MCF 10A (cell line): ENCODE data around the gene IMMP2L. TPM values are rescaled to one million over a fixed set of nuclear protein-coding genes. Genes with fewer than 3 reads are reported as not detected.

ENCODE experiments used
- BruUV-seq: library from RNA; stranded (reverse); fragments of 400-500 nt; replicated peaks from 2 replicates; lab custom pipeline; 2021; lab: Mats Ljungman, UMichigan
- CTCF ChIA-PET: fragments of 300-600 bp; sonication (Branson Sonifier 250); formaldehyde crosslinking; extraction: SDS; loops from one replicate; lab custom pipeline; 2021; ENCODE audit warnings: antibody characterized with exemption, inconsistent platforms; lab: Yijun Ruan, JAX
- POLR2A ChIA-PET: fragments of 300-600, 350-650 bp; sonication (Branson Sonifier 250); formaldehyde crosslinking; extraction: SDS; loops from one replicate; lab custom pipeline; 2020; ENCODE audit warnings: antibody characterized with exemption, inconsistent platforms; lab: Yijun Ruan, JAX
- DNase-seq: peaks from one replicate; pipeline ENCODE4 v3.0.0-alpha.2; 2018; ENCODE audit not compliant: unreplicated experiment
- H3K27ac Mint-ChIP-seq: one replicate; pipeline ENCODE4 v1.8.0; 2022; ENCODE audit warnings: mild to moderate bottlenecking, low read depth, mixed read lengths; ENCODE audit not compliant: unreplicated experiment
- H3K27me3 Mint-ChIP-seq: one replicate; pipeline ENCODE4 v1.8.0; 2022; ENCODE audit warnings: mixed read lengths; ENCODE audit not compliant: insufficient read depth, unreplicated experiment
- H3K36me3 Mint-ChIP-seq: one replicate; pipeline ENCODE4 v1.8.0; 2022; ENCODE audit warnings: mild to moderate bottlenecking, moderate library complexity, mixed read lengths; ENCODE audit not compliant: insufficient read depth, unreplicated experiment
- H3K4me1 Mint-ChIP-seq: one replicate; pipeline ENCODE4 v1.8.0; 2022; ENCODE audit warnings: mixed read lengths; ENCODE audit not compliant: insufficient read depth, unreplicated experiment
- H3K4me3 Mint-ChIP-seq: one replicate; pipeline ENCODE4 v1.8.0; 2022; ENCODE audit warnings: mild to moderate bottlenecking, moderate library complexity, mixed read lengths; ENCODE audit not compliant: unreplicated experiment
- H3K9me3 Mint-ChIP-seq: one replicate; pipeline ENCODE4 v1.8.0; 2022; ENCODE audit warnings: mixed read lengths; ENCODE audit not compliant: unreplicated experiment
- intact Hi-C: fragments of 100-400 bp; cut with micrococcal nuclease; formaldehyde crosslinking; loops from 2 replicates; pipeline ENCODE4 v1.14.1; 2022
- total RNA-seq: library from RNA; stranded (reverse); gene quantifications from 2 replicates; pipeline ENCODE4 v1.2.3, GENCODE V29; 2022
- TF ChIP-seq, protein P1 (sequence below): fragments of 200-600 bp; IDR thresholded peaks from one replicate; pipeline ENCODE4 v1.8.0; 2022; ENCODE audit warnings: antibody characterized with exemption, mild to moderate bottlenecking; ENCODE audit not compliant: unreplicated experiment

The IMMP2L gene
- total RNA-seq, 1 experiment from 2014 or later: 23.7 TPM

GRCh38 chr7:110888641-110889040, 673.7 kb downstream of the IMMP2L start:
- CTCF ChIA-PET: no interaction called here
- POLR2A ChIA-PET: no interaction called here
- Mint-ChIP-seq H3K4me1 (no peaks in the 10 kb centered on the region), H3K9me3 (no peaks in the 10 kb centered on the region), H3K27me3 (no peaks in the 10 kb centered on the region), H3K4me3 (no peak overlapping the region), H3K36me3 (no peaks in the 10 kb centered on the region), H3K27ac (no peak overlapping the region)
- intact Hi-C loops: no loop called here
- no TSS peak for BruUV-seq
- TF ChIP-seq, protein P1, sequence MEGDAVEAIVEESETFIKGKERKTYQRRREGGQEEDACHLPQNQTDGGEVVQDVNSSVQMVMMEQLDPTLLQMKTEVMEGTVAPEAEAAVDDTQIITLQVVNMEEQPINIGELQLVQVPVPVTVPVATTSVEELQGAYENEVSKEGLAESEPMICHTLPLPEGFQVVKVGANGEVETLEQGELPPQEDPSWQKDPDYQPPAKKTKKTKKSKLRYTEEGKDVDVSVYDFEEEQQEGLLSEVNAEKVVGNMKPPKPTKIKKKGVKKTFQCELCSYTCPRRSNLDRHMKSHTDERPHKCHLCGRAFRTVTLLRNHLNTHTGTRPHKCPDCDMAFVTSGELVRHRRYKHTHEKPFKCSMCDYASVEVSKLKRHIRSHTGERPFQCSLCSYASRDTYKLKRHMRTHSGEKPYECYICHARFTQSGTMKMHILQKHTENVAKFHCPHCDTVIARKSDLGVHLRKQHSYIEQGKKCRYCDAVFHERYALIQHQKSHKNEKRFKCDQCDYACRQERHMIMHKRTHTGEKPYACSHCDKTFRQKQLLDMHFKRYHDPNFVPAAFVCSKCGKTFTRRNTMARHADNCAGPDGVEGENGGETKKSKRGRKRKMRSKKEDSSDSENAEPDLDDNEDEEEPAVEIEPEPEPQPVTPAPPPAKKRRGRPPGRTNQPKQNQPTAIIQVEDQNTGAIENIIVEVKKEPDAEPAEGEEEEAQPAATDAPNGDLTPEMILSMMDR: no peak
- no peak for DNase-seq

DNA sequence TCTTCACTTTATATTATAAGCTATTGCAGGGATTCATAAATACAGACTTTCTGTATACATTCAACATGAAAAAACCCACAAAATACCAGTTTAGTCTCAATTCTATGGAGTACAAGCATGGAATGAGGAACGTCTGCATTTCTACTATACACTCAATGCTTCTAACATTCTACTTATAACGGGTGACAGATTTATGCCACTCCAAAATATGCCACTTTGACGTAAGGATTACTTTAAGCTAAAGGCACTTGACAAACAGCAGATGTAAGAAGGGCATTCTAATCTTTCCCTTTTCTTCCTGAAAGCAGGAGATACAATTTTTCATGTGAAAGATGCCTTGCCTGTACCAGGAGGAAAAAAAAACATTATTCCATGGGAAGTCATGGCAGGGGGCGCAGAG, 676.8 kb downstream of the IMMP2L start:
- intact Hi-C loops: no loop called here
- POLR2A ChIA-PET: interaction anchor here (0.9 kb wide), 1 partner anchor 14 kb away, joined by 3 read pairs; no protein-coding TSS in a partner anchor
- Mint-ChIP-seq H3K36me3 (no peaks in the 10 kb centered on the region), H3K4me3 (no peak overlapping the region), H3K4me1 (no peaks in the 10 kb centered on the region), H3K27me3 (no peaks in the 10 kb centered on the region), H3K9me3 (no peaks in the 10 kb centered on the region), H3K27ac (no peak overlapping the region)
- CTCF ChIA-PET: interaction anchor here (0.6 kb wide), 1 partner anchor 81 kb away, joined by 3 read pairs; no protein-coding TSS in a partner anchor
- TF ChIP-seq, protein P1: no peak
- no peak for DNase-seq
- BruUV-seq: no TSS peak

GRCh38 chr7:110881721-110882120, 680.6 kb downstream of the IMMP2L start:
- TF ChIP-seq, protein P1: no peak
- BruUV-seq: no TSS peak
- H3K27me3 Mint-ChIP-seq: no peaks in the 10 kb centered on the region

GRCh38 chr7:110880971-110881370, 681.3 kb downstream of the IMMP2L start:
- no peaks in the 10 kb centered on the region for H3K27me3 Mint-ChIP-seq
- TF ChIP-seq, protein P1: no peak
- ChIA-PET CTCF (no interaction called here), POLR2A (no interaction called here)
- no peaks in the 10 kb centered on the region for H3K36me3 Mint-ChIP-seq
- DNase-seq: no peak
- BruUV-seq: no TSS peak
- no peak overlapping the region for H3K4me3 Mint-ChIP-seq
- no peaks in the 10 kb centered on the region for H3K9me3 Mint-ChIP-seq
- intact Hi-C loops: no loop called here
- no peak overlapping the region for H3K27ac Mint-ChIP-seq
- no peaks in the 10 kb centered on the region for H3K4me1 Mint-ChIP-seq

More at GRCh38 chr7:110881721-110882120, 680.6 kb downstream of the IMMP2L start:
- no peak for DNase-seq
- intact Hi-C loops: no loop called here
- H3K27ac Mint-ChIP-seq: no peak overlapping the region
- H3K9me3 Mint-ChIP-seq: no peaks in the 10 kb centered on the region
- no peaks in the 10 kb centered on the region for H3K36me3 Mint-ChIP-seq
- ChIA-PET CTCF (interaction anchor here (0.6 kb wide), 1 partner anchor 332 kb away, joined by 3 read pairs; no protein-coding TSS in a partner anchor), POLR2A (no interaction called here)
- no peaks in the 10 kb centered on the region for H3K4me1 Mint-ChIP-seq
- no peak overlapping the region for H3K4me3 Mint-ChIP-seq
